ENCODE measurements around the gene KLK6.

GRCh38 chr19:50994129-50994528 is 24.7 kb upstream of the KLK6 start:
- TF ChIP-seq CTCF (IDR thresholded peaks at IDR 0.05) (no peak), POLR2A (IDR thresholded peaks at IDR 0.05) (no peak)

All from testis (tissue), 2 donors.